Measurements from ENCODE around the gene GTSE1.

Gene GTSE1

GRCh38 chr22:46369716-46370583 is 73.3 kb downstream of the GTSE1 start:
- no peak for ATAC-seq (ENCODE audit: low read depth)
- Histone ChIP-seq H3K4me1 (ENCODE audit: insufficient read depth, poor library complexity, severe bottlenecking) (no peaks in the 10 kb centered on the region), H3K9me3 (ENCODE audit: severe bottlenecking) (no peaks in the 10 kb centered on the region), H3K4me3 (ENCODE audit: severe bottlenecking) (no peak overlapping the region), H3K27me3 (ENCODE audit: insufficient read depth, poor library complexity, severe bottlenecking) (no peaks in the 10 kb centered on the region), H3K36me3 (ENCODE audit: low read depth) (peaks cover 24% of the 10 kb centered on the region), H3K27ac (ENCODE audit: poor library complexity, severe bottlenecking) (no peak overlapping the region)
- DNase-seq (ENCODE audit: low spot score) = no peak
- no peak for TF ChIP-seq CTCF (IDR thresholded peaks at IDR 0.05; ENCODE audit: poor library complexity, severe bottlenecking)

- Histone ChIP-seq H3K36me3 (ENCODE audit: low read depth) (peaks cover 21% of the 10 kb centered on the region), H3K27ac (ENCODE audit: poor library complexity, severe bottlenecking) (no peak overlapping the region), H3K27me3 (ENCODE audit: insufficient read depth, poor library complexity, severe bottlenecking) (no peaks in the 10 kb centered on the region), H3K4me3 (ENCODE audit: severe bottlenecking) (no peak overlapping the region), H3K4me1 (ENCODE audit: insufficient read depth, poor library complexity, severe bottlenecking) (no peaks in the 10 kb centered on the region), H3K9me3 (ENCODE audit: severe bottlenecking) (no peaks in the 10 kb centered on the region)
- TF ChIP-seq CTCF (IDR thresholded peaks at IDR 0.05; ENCODE audit: poor library complexity, severe bottlenecking) = no peak
- DNase-seq (ENCODE audit: low spot score) = no peak
- no peak for ATAC-seq (ENCODE audit: low read depth)
These were observed 74.1 kb downstream of the GTSE1 start for GRCh38 chr22:46370584-46371291.

GRCh38 chr22:46371623-46372226 is 75.1 kb downstream of the GTSE1 start:
- no peak overlapping the region for H3K4me3 ChIP-seq (ENCODE audit: severe bottlenecking)
- no peaks in the 10 kb centered on the region for H3K4me1 ChIP-seq (ENCODE audit: insufficient read depth, poor library complexity, severe bottlenecking)
- H3K27me3 ChIP-seq (ENCODE audit: insufficient read depth, poor library complexity, severe bottlenecking) = no peaks in the 10 kb centered on the region
- peaks cover 6% of the 10 kb centered on the region for H3K9me3 ChIP-seq (ENCODE audit: severe bottlenecking)
- H3K36me3 ChIP-seq (ENCODE audit: low read depth) = peaks cover 26% of the 10 kb centered on the region
- H3K27ac ChIP-seq (ENCODE audit: poor library complexity, severe bottlenecking) = no peak overlapping the region
- DNase-seq (ENCODE audit: low spot score) = no peak
- TF ChIP-seq CTCF (IDR thresholded peaks at IDR 0.05; ENCODE audit: poor library complexity, severe bottlenecking) = no peak
- ATAC-seq (ENCODE audit: low read depth) = no peak

GRCh38 chr22:46372686-46373085 is 76.0 kb downstream of the GTSE1 start:
- Histone ChIP-seq H3K27ac (ENCODE audit: poor library complexity, severe bottlenecking) (no peak overlapping the region), H3K27me3 (ENCODE audit: insufficient read depth, poor library complexity, severe bottlenecking) (no peaks in the 10 kb centered on the region), H3K4me1 (ENCODE audit: insufficient read depth, poor library complexity, severe bottlenecking) (peaks cover under 1% of the 10 kb centered on the region), H3K4me3 (ENCODE audit: severe bottlenecking) (no peak overlapping the region), H3K36me3 (ENCODE audit: low read depth) (peaks cover 25% of the 10 kb centered on the region), H3K9me3 (ENCODE audit: severe bottlenecking) (peaks cover 6% of the 10 kb centered on the region)
- DNase-seq (ENCODE audit: low spot score) (no peak), ATAC-seq (ENCODE audit: low read depth) (no peak)
- no peak for TF ChIP-seq CTCF (IDR thresholded peaks at IDR 0.05; ENCODE audit: poor library complexity, severe bottlenecking)

Measured in RWPE2 (cell line).